ENCODE data around the gene ADGRG6.

DNA sequence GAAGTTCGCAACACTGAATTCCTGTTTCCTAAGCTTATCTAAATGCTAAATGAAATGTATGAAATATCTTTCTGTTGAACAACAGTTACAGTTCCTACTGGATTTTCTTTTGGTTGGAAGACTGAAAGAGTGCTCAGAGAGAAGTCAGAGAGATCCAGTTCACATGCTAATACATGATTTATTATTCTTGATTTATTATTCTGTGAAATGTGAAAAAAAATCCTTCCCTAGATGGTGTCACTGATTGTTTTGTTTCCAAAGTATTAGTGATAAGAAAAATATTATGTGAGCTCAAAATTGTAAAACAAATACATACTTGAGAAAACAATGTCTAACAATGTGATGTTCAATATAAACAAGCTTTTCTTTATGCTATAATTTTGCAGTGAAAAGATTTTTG, 42.1 kb downstream of the ADGRG6 start:
- TF ChIP-seq POLR2A (IDR thresholded peaks at IDR 0.05) (no peak), CTCF (IDR thresholded peaks at IDR 0.05) (no peak)

Data from body of pancreas (tissue), 4 donors.